ENCODE results near the gene ANKRD49.

- TF ChIP-seq YY1 (IDR thresholded peaks at IDR 0.05; ENCODE audit: low read depth) (no peak), CREB1 (IDR thresholded peaks at IDR 0.05; ENCODE audit: low read depth) (no peak), EP300 (IDR thresholded peaks at IDR 0.05; ENCODE audit: borderline replicate concordance) (no peak), NFIC (IDR thresholded peaks at IDR 0.05) (no peak), EGR1 (IDR thresholded peaks at IDR 0.05) (no peak)
Measured at GRCh38 chr11:94549146-94549545, 55.4 kb downstream of the ANKRD49 start.
